Measurements from ENCODE around the gene MATN1. TPM values are rescaled to one million over a fixed set of nuclear protein-coding genes. Genes with fewer than 3 reads are reported as not detected.

The MATN1 gene
- total and polyA plus RNA-seq, 4 experiments from 2014 or later = 0.12 to 1.2 (median 0.53) TPM; not detected in 1

- Histone ChIP-seq H3K27me3 (ENCODE audit: insufficient read depth, low read length) (no peaks in the 10 kb centered on the region), H3K9me3 (ENCODE audit: control insufficient read depth in 1 of 2, low read length in 2 of 2) (no peaks in the 10 kb centered on the region), H3K27ac (ENCODE audit: low read depth, low read length) (no peak overlapping the region), H3K4me1 (ENCODE audit: insufficient read depth, low read length) (peaks cover 16% of the 10 kb centered on the region), H3K4me3 (ENCODE audit: low read length in 2 of 2) (no peak overlapping the region), H3K36me3 (ENCODE audit: insufficient read depth, low read length) (peaks cover 23% of the 10 kb centered on the region)
- intact Hi-C loops (cut with micrococcal nuclease) = no loop called here
- Mint-ChIP-seq H3K4me3 (no peak overlapping the region), H3K36me3 (peaks cover 12 to 44% of the 10 kb centered on the region in 2 donors), H3K27me3 (no peaks in the 10 kb centered on the region), H3K27ac (peak overlapping the region in 5 of 7 donors; percentile 29 to 81 (median 57)), H3K4me1 (peaks cover 10 to 33% (median 23%) of the 10 kb centered on the region in 4 donors), H3K9me3 (peaks cover 0 to 2% (median 0%) of the 10 kb centered on the region in 8 donors)
- no peak for DNase-seq
- ChIA-PET POLR2A (ENCODE audit: partially characterized antibody) (interaction anchor here (0.6 to 37.5 kb wide), 5 partner anchors 9 to 51 kb away, joined by 3 to 1160 read pairs (median 23); partner anchors contain the start of gene LAPTM5), CTCF (ENCODE audit: partially characterized antibody) (interaction anchor here (1.4 to 14.9 kb wide), 6 partner anchors 9 to 73 kb away, joined by 3 to 687 read pairs (median 10); no protein-coding TSS in a partner anchor)
Measured at GRCh38 chr1:30728832-30729638, 5.7 kb upstream of the MATN1 start.

GRCh38 chr1:30728340-30728739 lies 5.0 kb upstream of the MATN1 start:
- Mint-ChIP-seq H3K4me1 (peaks cover 12 to 37% (median 24%) of the 10 kb centered on the region in 4 donors), H3K27ac (peak overlapping the region in 4 of 7 donors; percentile 46 to 71 (median 58)), H3K9me3 (peaks cover 0 to 2% (median 0%) of the 10 kb centered on the region in 8 donors), H3K27me3 (no peaks in the 10 kb centered on the region), H3K4me3 (no peak overlapping the region), H3K36me3 (peaks cover 6 to 43% of the 10 kb centered on the region in 2 donors)
- ChIA-PET POLR2A (ENCODE audit: partially characterized antibody) (interaction anchor here (1.2 to 37.5 kb wide), 3 partner anchors 9 to 28 kb away, joined by 3 to 1160 read pairs (median 23); partner anchors contain the start of gene LAPTM5), CTCF (ENCODE audit: partially characterized antibody) (interaction anchor here (1.2 to 14.9 kb wide), 5 partner anchors 9 to 56 kb away, joined by 3 to 687 read pairs (median 5); no protein-coding TSS in a partner anchor)
- Histone ChIP-seq H3K27me3 (ENCODE audit: insufficient read depth, low read length) (no peaks in the 10 kb centered on the region), H3K4me1 (ENCODE audit: insufficient read depth, low read length) (peaks cover 16% of the 10 kb centered on the region), H3K27ac (ENCODE audit: low read depth, low read length) (no peak overlapping the region), H3K9me3 (ENCODE audit: control insufficient read depth in 1 of 2, low read length in 2 of 2) (no peaks in the 10 kb centered on the region), H3K4me3 (ENCODE audit: low read length in 2 of 2) (no peak overlapping the region), H3K36me3 (ENCODE audit: insufficient read depth, low read length) (peaks cover 17% of the 10 kb centered on the region)
- intact Hi-C loops (cut with micrococcal nuclease) = no loop called here
- peak in 1 of 5 donors; percentile 36 for DNase-seq

GRCh38 chr1:30727824-30728223 lies 4.4 kb upstream of the MATN1 start:
- CTCF ChIA-PET (ENCODE audit: partially characterized antibody) = interaction anchor here (1.2 to 14.9 kb wide), 6 partner anchors 8 to 74 kb away, joined by 3 to 687 read pairs (median 6); no protein-coding TSS in a partner anchor
- H3K36me3 Mint-ChIP-seq = peaks cover 3 to 37% of the 10 kb centered on the region in 2 donors
- Histone ChIP-seq H3K4me1 (ENCODE audit: insufficient read depth, low read length) (peaks cover 16% of the 10 kb centered on the region), H3K27me3 (ENCODE audit: insufficient read depth, low read length) (no peaks in the 10 kb centered on the region), H3K4me3 (ENCODE audit: low read length in 2 of 2) (no peak overlapping the region), H3K9me3 (ENCODE audit: control insufficient read depth in 1 of 2, low read length in 2 of 2) (no peaks in the 10 kb centered on the region), H3K27ac (ENCODE audit: low read depth, low read length) (no peak overlapping the region), H3K36me3 (ENCODE audit: insufficient read depth, low read length) (peaks cover 14% of the 10 kb centered on the region)
- peak overlapping the region; percentile 25 to 78 (median 48) for H3K27ac Mint-ChIP-seq
- no peak overlapping the region for H3K4me3 Mint-ChIP-seq
- H3K27me3 Mint-ChIP-seq = no peaks in the 10 kb centered on the region
- peaks cover 0 to 2% (median 0%) of the 10 kb centered on the region in 8 donors for H3K9me3 Mint-ChIP-seq
- intact Hi-C loops (cut with micrococcal nuclease) = no loop called here
- POLR2A ChIA-PET (ENCODE audit: partially characterized antibody) = interaction anchor here (1.2 to 37.5 kb wide), 3 partner anchors 8 to 28 kb away, joined by 3 to 1160 read pairs (median 23); partner anchors contain the start of gene LAPTM5
- DNase-seq = no peak
- H3K4me1 Mint-ChIP-seq = peaks cover 12 to 36% (median 24%) of the 10 kb centered on the region in 4 donors

GRCh38 chr1:30726773-30727684 lies 3.6 kb upstream of the MATN1 start:
- Mint-ChIP-seq H3K36me3 (peaks cover 0 to 32% of the 10 kb centered on the region in 2 donors), H3K27ac (peak overlapping the region; percentile 25 to 78 (median 48)), H3K9me3 (peaks cover 0 to 2% (median 0%) of the 10 kb centered on the region in 8 donors), H3K4me3 (no peak overlapping the region), H3K4me1 (peaks cover 10 to 33% (median 22%) of the 10 kb centered on the region in 4 donors), H3K27me3 (no peaks in the 10 kb centered on the region)
- POLR2A ChIA-PET (ENCODE audit: partially characterized antibody) = interaction anchor here (0.8 to 37.5 kb wide), 6 partner anchors 7 to 53 kb away, joined by 3 to 1160 read pairs (median 5); partner anchors contain the start of gene LAPTM5
- H3K4me3 ChIP-seq (ENCODE audit: low read length in 2 of 2) = no peak overlapping the region
- DNase-seq = no peak
- H3K9me3 ChIP-seq (ENCODE audit: control insufficient read depth in 1 of 2, low read length in 2 of 2) = no peaks in the 10 kb centered on the region
- H3K36me3 ChIP-seq (ENCODE audit: insufficient read depth, low read length) = peaks cover 15% of the 10 kb centered on the region
- peaks cover 16% of the 10 kb centered on the region for H3K4me1 ChIP-seq (ENCODE audit: insufficient read depth, low read length)
- no peaks in the 10 kb centered on the region for H3K27me3 ChIP-seq (ENCODE audit: insufficient read depth, low read length)
- no peak overlapping the region for H3K27ac ChIP-seq (ENCODE audit: low read depth, low read length)
- intact Hi-C loops (cut with micrococcal nuclease) = no loop called here
- CTCF ChIA-PET (ENCODE audit: partially characterized antibody) = interaction anchor here (0.6 to 14.9 kb wide), 9 partner anchors 7 to 525 kb away, joined by 3 to 687 read pairs (median 4); no protein-coding TSS in a partner anchor

- Histone ChIP-seq H3K9me3 (ENCODE audit: control insufficient read depth in 1 of 2, low read length in 2 of 2) (no peaks in the 10 kb centered on the region), H3K4me1 (ENCODE audit: insufficient read depth, low read length) (peaks cover 10% of the 10 kb centered on the region), H3K4me3 (ENCODE audit: low read length in 2 of 2) (no peak overlapping the region), H3K27me3 (ENCODE audit: insufficient read depth, low read length) (no peaks in the 10 kb centered on the region), H3K27ac (ENCODE audit: low read depth, low read length) (no peak overlapping the region), H3K36me3 (ENCODE audit: insufficient read depth, low read length) (peaks cover 15% of the 10 kb centered on the region)
- Mint-ChIP-seq H3K9me3 (peaks cover 0 to 2% (median 0%) of the 10 kb centered on the region in 8 donors), H3K4me1 (peaks cover 4 to 33% (median 15%) of the 10 kb centered on the region in 4 donors), H3K27me3 (no peaks in the 10 kb centered on the region), H3K36me3 (peaks cover 0 to 36% of the 10 kb centered on the region in 2 donors), H3K27ac (peak overlapping the region in 2 of 7 donors; percentile 24 to 37), H3K4me3 (no peak overlapping the region)
- ChIA-PET POLR2A (ENCODE audit: partially characterized antibody) (interaction anchor here (1.4 to 37.5 kb wide), 3 partner anchors 30 to 54 kb away, joined by 5 to 1160 read pairs (median 5); partner anchors contain the start of gene LAPTM5), CTCF (ENCODE audit: partially characterized antibody) (interaction anchor here (1.4 to 14.9 kb wide), 3 partner anchors 29 to 75 kb away, joined by 3 to 687 read pairs (median 7); no protein-coding TSS in a partner anchor)
- DNase-seq = no peak
- intact Hi-C loops (cut with micrococcal nuclease) = no loop called here
Measured at GRCh38 chr1:30726236-30726635, 2.9 kb upstream of the MATN1 start.

- Histone ChIP-seq H3K9me3 (ENCODE audit: control insufficient read depth in 1 of 2, low read length in 2 of 2) (no peaks in the 10 kb centered on the region), H3K4me3 (ENCODE audit: low read length in 2 of 2) (no peak overlapping the region), H3K4me1 (ENCODE audit: insufficient read depth, low read length) (peaks cover 14% of the 10 kb centered on the region), H3K27ac (ENCODE audit: low read depth, low read length) (no peak overlapping the region), H3K36me3 (ENCODE audit: insufficient read depth, low read length) (peaks cover 15% of the 10 kb centered on the region), H3K27me3 (ENCODE audit: insufficient read depth, low read length) (no peaks in the 10 kb centered on the region)
- Mint-ChIP-seq H3K36me3 (peaks cover 0 to 36% of the 10 kb centered on the region in 2 donors), H3K4me3 (no peak overlapping the region), H3K9me3 (peaks cover 0 to under 1% (median 0%) of the 10 kb centered on the region in 8 donors), H3K27ac (peak overlapping the region in 1 of 7 donors; percentile 50), H3K4me1 (peaks cover 7 to 33% (median 12%) of the 10 kb centered on the region in 4 donors), H3K27me3 (no peaks in the 10 kb centered on the region)
- ChIA-PET CTCF (ENCODE audit: partially characterized antibody) (interaction anchor here (0.7 to 14.9 kb wide), 3 partner anchors 30 to 59 kb away, joined by 3 to 687 read pairs (median 3); no protein-coding TSS in a partner anchor), POLR2A (ENCODE audit: partially characterized antibody) (interaction anchor here (1.4 to 37.5 kb wide), 2 partner anchors 31 to 54 kb away, joined by 5 to 1160 read pairs; partner anchors contain the start of gene LAPTM5)
- peak in 1 of 5 donors; percentile 27 for DNase-seq
- intact Hi-C loops (cut with micrococcal nuclease) = no loop called here
Measured at GRCh38 chr1:30725450-30726095, 2.2 kb upstream of the MATN1 start.
